A204.1 (cell line): Measurements from ENCODE around the gene SMC2.

ENCODE experiments used
- FAIRE-seq: peaks from 2 replicates; lab custom pipeline; 2012; peaks lifted over from hg19 to GRCh38; lab: Jason Lieb, UNC

The SMC2 gene

GRCh38 chr9:104093647-104094533, at the start of gene SMC2:
SMC2 (plus strand) TSS chr9:104094309; CDS start chr9:104095385, 1,076 bp downstream.
- peak; percentile 47 for FAIRE-seq

GRCh38 chr9:104068546-104068945, 25.6 kb upstream of the SMC2 start:
- no peak for FAIRE-seq

DNA sequence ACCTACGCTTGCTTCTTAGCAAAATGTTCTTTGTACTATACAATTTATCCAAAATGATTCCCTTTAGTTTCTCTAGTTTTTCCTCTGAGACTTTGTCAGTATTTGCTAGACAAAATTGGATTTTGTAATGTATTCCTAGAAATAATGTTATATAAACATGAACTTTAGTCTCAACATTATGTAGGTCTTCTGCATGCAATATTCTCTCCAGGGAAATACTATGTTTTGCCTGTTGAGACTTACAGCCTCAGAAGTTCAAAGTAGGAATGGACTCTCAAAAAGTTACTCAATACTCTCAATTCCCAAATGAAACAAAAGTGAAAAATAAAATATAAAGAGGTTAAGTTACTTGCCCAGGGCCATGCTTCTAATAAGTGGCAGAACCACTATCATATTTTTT, 24.8 kb upstream of the SMC2 start:
- FAIRE-seq: no peak

DNA sequence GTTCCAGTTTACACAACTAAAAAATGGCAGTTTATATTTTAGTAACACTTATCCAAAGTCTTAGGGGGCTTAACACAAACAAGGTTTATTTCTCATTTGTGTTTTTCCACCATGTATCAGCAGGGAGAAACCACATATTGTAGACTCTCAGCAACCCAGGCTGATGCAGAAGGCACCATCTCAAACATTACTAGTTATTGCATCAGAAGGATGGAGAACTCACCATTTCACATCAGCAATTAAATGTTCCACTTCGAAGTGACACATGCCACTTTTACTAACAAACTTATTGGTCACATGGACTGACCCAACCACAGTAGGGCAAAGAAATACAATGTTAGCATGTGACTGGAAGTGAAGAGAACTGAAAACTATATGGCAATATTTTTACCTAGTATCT, 22.5 kb upstream of the SMC2 start:
- FAIRE-seq: no peak

- FAIRE-seq: no peak
These were observed 20.9 kb upstream of the SMC2 start for GRCh38 chr9:104073098-104073769.

DNA sequence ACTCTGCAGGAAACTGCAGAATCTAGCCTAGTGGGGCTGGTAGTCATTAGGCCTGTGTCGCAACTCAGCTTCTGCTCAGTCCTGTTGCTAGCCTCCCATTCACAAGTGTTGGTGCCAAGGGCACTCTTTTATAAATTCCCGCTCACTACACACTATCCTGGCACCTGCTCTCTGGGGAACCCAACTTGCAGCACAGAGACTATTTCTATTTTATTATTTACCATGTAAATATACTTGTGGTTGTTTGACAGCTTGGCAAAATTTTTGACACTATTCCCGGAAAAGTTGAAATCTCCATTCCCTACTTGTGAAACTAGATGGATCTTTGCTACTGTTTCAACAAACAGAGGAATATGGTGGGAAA, 20.4 kb upstream of the SMC2 start:
- no peak for FAIRE-seq

DNA sequence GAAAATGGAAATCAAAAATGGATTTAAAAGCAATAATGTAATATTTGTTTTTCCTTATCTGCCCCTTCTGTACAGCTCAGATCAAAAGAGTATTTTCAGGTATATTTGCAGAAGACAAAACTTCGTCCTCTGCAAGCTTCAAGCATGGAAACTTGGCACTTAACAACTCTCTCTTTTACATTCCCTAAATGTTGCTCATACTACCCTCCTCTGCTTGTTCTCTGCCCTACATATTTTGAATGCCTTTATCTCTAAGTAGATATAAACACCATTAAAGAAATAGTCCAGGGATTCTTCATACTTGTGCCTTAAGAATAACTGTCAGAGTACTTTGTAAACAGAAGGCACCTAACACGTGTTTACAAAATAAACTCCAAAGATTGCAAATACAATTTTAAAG, 19.2 kb upstream of the SMC2 start:
- no peak for FAIRE-seq

DNA sequence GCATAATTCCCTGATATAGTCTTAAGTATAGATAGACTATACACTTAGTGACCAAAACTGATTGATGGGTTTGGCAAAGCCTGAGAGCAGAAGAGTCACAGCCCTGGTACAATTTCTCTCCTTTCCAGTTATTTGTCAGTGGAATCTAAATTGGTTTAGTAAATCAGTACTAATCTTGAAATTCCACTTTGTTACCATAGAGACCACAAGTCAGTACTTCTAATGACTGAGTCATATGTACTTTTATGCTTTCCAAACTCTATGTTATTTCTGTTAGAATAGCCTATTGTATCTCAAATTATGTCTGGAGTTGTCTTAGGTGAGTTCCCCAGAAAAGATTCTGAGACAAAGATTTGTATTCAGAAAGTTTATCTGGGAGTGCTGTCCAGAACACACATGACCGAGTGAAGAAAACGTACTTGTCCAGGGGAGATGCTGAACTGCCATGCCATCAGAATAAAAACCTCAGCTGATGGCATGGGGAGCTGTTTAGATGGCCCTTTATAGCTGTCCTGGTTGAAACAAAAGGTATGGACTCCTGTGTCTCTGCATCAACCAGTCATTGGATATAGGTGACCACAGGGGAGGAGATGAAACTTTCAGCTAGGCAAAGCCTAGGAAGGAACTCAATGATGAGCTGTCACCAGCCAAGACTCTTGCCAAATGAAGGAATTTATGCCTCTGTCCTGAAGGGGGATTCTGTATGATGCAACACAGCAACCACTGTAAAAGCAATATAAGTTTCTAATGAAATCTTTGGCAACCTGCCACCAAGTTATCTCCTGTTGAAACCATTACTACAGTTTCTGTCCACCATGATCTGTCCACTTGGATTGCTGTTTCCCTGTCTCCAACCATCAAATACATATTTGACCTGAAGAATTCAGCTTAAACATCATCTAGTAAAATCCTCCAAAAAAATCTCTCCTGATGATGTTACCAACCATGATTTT, 18.0 kb upstream of the SMC2 start:
- no peak for FAIRE-seq

DNA sequence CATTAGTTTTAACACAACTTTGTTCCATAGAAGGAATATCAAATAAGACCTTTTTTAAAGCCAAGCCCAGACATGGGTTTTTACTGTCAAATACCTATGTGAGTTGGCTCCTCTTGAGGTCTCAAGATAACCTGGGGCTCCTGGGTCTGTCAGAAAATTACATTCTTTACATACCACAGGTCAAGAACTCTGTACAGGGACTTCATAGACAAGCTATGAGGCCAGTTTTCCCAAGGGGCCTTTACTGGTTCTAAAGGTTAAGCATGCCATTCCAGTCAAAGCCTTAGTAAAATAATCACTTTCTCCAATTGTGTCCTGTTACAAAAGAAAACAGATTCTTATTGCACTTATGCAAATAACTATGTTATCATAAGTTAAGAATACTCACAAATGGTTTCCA, 15.5 kb upstream of the SMC2 start:
- no peak for FAIRE-seq

- FAIRE-seq: no peak
These were observed 13.1 kb upstream of the SMC2 start for GRCh38 chr9:104080983-104081382.

DNA sequence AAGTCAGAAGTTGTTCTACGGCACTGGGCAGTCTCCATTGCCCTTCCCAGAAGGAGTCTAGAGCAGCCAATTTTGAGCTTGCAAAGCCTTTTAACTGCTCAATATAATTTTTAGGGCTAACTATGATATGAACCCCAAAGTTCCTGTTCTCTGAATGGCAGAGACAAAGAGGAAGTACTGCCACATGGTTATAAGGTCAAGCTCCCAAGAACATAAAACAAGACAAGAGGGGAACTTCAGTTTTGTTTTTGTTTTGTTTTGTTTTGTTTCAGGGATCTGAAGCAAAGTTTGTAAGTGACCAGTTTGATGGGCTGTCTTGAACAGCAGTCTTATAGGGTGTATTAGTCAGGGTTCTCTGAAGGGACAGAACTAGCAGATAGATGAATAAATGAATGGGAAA, 11.9 kb upstream of the SMC2 start:
- FAIRE-seq: no peak

- no peak for FAIRE-seq
These were observed 8.6 kb upstream of the SMC2 start for GRCh38 chr9:104085525-104085924.

GRCh38 chr9:104087894-104088293, 6.2 kb upstream of the SMC2 start:
- FAIRE-seq: no peak

DNA sequence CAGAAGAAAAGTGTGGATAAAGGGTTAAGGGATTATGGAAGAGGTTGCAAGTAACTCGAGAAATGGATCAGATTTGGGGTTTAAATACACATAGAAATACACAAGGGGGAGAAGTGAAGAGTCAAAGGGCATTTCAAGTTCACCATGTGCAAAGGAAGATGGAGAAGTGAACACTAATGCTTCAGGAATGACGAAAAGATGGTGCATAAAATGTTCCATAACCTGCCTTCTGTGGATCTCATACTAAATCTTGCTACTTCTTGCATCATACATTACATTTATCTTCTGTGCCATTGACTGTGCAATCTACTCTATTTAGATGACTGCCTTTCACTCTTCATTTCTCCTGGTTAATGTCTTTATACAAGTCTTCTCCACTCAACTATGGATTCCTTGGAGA, 5.7 kb upstream of the SMC2 start:
- no peak for FAIRE-seq

DNA sequence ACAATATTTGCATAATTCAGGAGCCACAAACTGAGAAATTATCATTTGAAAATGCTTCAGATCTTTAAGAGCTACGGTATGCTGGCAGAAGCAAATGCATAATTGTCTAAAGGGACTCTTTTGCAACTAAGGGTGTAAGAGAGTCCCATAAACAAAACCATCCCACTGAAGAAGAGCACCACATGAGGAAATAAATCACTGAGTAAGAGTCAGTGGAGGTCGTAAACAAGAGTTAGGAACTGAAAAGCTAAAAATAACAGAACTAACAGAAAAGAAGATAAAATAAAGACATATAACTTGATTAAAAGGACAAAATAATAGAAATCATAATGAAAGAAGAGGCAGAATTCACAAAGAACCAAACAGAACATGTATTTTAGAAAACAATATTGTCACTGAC, 3.5 kb upstream of the SMC2 start:
- no peak for FAIRE-seq

DNA sequence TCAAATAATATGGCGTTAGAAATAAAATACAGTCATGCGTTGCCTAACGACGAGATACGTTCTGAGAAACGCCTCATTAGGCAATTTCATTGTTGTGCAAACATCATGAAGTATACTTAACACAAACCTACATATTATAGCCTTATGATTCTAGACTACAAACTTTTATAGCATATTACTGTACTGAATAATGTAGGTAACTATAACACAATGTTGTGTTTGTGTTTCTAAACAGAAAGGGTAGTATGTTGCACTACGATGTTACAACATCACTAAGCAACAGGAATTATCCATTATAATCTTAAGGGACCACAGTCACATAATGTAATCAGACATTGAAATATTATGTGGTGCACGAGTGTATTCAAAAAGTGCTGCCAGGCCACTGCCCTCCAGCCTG, 3.0 kb upstream of the SMC2 start:
- FAIRE-seq: no peak

DNA sequence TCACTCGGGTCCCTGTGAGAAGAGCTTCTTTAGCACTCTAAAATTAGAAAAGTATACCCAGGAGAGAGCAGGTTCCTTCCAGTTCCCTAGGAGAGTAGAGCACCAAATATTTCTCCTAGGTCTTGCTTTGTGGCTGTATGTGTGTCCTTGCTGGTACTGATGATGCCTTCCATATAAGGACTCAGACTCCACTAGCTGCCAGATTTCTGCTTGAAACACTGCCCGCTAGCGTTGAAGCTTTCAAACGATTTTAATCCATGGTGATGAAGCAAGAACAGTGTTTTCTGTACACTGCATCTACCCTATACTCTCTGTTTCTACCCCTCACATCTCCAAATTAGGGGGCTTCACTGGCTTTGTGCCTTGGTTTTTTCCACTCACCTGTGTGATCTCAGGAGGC, 2.4 kb upstream of the SMC2 start:
- FAIRE-seq: no peak

DNA sequence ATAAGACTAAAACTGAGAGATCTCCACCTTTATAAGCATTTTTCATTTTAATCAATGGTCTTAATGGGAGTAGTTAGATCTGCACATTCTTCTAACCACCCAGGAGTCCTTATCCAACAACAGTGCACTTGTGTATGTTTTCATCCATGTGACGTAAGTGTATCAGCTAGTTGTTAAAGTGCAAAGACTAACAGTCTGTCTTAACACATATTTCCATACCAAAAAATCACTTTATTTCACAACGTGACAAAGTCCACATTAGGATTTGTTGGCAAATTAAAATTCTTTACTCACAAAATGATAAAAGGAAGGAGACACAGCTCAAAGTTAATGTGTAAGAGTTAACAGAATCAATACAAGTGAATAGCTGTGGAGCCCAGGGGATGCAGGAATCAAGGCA, 1.9 kb upstream of the SMC2 start:
- FAIRE-seq: no peak

DNA sequence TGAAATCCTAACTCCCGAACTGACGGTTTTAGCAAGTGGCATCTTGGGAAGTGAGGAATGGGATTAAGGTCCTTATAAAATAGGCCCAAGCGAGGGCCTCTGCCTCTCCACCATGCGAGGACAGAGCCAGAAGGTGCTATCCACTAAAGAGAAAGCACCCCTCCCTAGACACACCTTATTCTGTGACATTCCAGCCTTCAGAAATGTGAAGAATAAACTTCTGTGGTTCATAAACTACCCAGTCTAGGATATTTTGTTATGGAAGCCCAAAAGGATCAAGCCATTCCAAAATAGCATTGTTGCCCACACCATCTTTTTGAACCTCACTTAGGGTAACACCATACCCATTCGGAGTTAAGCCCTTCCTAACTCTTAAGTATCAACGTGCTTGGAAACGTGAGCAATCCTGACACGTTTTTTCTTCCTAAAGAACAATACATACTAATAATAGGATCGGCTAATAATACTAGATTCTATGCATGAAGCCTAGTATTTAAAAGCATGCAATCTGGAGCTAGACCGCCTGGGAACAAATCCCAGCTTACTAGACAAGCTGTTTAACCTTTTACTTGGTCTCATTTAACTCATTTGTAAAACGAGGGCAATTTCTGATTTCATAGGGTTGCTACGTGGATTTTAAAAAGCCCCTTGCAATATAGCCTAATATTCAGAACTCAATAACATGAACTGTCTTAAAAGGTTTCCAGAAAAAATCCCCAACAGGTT, 1.1 kb upstream of the SMC2 start:
- no peak for FAIRE-seq

DNA sequence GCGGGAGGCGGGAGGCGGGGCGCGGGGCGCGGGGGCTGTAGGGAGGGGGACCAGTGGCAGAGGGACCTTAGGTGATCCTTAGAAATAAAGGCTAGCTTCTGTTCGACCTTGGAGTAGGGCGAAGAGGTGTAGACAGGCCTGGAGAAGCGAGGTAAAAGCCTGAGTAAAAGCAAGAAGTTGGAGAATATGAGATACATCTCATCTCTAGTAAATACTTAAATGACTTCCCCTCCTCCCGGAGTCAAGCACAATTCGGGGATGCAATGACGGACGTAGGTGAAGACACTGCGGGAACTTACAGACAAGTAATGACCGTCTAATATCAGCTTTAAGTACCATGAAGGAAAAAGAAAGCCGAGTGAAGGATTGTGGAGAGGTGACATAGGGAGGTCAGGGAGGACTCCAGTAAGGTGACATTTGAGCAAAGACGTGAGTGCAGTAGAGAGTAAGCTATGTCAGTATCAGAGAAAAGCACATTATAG, 466 bp downstream of the SMC2 start:
- no peak for FAIRE-seq

- no peak for FAIRE-seq
These were observed 5.5 kb downstream of the SMC2 start for GRCh38 chr9:104099630-104100029.

- no peak for FAIRE-seq
These were observed 10.3 kb downstream of the SMC2 start for GRCh38 chr9:104104360-104104759.
